Stimulated activated CD8-positive, alpha-beta memory T cell treated with anti-CD3 and anti-CD28 coated beads, Interleukin-15, amount 100 ng/mL, for 4 hours (primary cell): ENCODE data around the gene SLC25A26.
"Not testable (repeated sequence)": the region's sequence is repeated elsewhere in the genome, so short reads cannot be mapped to it uniquely, and the experiment has no call there.

Experiments
- DNase-seq, 2 donors: peaks; one replicate each; pipeline ENCODE4 v3.0.0-alpha.2; 2020; ENCODE audit warnings: low read depth in 2 of 2

SLC25A26 gene, protein sequence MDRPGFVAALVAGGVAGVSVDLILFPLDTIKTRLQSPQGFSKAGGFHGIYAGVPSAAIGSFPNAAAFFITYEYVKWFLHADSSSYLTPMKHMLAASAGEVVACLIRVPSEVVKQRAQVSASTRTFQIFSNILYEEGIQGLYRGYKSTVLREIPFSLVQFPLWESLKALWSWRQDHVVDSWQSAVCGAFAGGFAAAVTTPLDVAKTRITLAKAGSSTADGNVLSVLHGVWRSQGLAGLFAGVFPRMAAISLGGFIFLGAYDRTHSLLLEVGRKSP

DNA sequence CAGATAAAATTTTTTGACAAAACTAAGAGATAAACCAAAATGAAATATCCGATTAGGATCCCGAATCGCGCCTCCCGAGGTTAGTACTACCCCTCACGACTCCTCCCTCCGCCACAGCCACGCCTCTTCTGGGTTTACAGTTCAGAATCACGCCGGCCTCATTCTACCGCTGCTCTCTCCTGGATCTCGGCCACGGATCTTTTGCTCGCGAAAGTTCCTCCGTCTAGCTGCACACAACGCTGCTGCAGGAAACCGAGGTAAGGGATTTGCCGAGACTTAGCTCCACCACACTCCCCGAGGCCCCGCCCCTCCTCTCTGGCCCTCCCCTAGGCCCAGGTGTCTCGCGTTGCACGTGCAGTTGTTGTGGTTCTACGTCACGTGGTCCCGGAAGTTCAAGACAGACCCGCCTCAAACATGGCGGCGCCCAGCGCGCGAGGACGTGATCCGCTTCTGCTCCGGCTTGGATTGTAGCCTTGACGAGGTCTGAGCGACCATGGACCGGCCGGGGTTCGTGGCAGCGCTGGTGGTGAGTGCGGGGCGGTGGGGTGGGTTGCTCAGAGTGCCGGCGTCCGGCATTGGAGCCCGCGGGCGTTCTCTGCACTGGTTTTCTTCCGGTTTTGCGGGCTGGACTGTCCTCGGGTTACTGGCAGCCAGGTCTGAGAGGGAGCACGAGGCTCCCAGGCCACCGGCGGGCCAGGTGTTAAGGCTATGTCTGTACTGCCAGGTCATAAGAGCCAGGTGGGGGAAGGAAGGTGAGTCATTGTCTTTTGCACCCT is at the start of gene SLC25A26:
Gene SLC25A26 (plus strand): TSS at position 400 of the 776 bp plus-strand sequence. CDS start 94 bp downstream, at position 494.
- DNase-seq, result peak; percentile 89 to 96

DNA sequence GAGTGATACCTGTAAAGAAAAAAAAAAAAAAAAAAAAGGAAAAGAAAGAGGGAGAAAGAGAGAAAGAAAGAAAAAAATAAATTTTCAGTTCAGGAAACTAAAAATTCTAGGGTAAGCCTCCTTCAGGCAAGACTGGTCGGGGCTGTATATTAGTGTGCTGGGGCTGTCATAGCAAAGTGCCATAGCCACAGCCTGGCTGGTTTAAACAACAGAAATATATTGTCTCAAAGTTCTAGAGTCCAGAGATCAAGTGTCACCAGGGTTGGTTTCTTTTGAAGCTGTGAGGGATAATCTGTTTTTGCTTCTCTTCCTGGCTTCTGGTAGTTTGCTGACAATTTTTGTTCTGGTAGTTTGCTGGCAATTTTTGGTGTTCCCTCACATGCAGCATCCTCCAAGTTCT is 48.4 kb upstream of the SLC25A26 start:
- DNase-seq, result no peak

DNA sequence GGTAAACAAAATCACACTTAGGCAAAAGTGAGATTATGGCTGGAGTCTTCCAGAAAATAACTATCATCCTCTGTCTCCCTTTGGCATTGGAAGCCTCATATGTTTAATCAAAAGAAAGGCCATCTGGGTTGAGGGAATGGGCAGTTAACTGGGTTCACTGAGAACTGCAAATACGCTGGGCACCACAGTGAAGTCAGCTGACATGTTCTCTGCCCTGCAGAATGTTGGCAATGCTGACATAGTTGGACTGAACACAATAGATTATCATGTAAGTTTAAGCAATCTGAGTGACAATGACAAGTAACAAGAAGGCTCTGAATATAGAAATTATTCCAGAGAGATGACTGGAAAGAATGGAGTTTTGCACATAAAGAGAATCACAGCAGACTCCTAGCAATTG is 43.8 kb upstream of the SLC25A26 start:
- no peak for DNase-seq

DNA sequence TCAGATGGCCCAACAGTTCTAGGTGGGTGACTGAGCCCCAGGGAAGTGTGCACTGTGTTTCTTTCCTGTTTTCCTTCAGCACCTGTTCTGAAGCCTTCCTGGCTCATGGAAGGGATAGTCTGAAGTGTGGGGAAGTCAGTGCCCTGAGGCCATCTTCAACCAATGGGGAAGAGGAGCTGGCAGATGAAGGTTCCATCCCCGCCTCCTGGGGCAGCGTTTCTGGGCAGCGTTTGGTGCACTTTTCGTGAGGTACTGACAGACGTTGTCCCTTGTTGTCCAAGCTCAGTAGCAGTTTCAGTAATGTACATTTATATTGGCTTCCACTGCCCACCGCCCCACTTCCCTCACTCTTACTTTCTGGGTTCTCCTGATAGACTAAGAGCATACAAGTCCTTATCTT is 42.6 kb upstream of the SLC25A26 start:
- DNase-seq, result no peak

DNA sequence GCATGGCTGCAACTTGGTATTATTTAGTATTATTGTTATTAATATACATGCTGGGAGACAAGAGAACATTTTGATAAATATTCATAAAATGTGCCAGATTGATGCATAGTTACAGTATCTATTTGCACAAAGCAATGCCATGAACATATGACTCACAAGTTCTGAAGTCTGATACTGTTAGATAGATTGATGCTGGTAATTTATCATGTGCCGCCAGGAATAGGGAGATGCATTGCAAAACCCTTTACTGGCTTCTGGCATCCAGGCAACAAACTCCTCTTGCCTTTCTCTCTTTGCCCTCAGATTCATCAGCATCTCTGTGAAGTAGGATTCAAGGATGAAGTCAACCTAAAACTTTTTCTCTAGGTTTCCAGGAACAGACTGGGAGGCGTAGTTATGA is 41.0 kb upstream of the SLC25A26 start:
- no peak for DNase-seq

DNA sequence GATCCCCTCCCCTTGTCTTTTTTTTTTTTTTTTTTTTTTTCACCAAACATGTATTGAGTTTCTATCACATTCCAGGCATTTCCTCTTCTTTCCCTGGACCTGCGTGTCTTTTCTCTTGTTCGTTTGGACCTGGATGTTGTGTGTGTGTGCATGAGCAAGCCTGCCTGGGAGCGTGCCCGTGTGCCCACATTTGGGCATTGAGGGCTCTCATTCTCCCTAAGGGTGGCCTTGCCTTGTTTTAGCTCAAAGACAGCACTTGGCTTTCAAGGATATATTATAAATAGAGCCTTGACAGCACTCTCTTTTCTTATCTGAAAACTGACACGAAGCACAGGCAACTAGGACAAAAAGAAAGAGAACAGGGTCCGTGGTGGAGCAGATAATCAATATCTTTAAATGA is 39.0 kb upstream of the SLC25A26 start:
- DNase-seq, result no peak

DNA sequence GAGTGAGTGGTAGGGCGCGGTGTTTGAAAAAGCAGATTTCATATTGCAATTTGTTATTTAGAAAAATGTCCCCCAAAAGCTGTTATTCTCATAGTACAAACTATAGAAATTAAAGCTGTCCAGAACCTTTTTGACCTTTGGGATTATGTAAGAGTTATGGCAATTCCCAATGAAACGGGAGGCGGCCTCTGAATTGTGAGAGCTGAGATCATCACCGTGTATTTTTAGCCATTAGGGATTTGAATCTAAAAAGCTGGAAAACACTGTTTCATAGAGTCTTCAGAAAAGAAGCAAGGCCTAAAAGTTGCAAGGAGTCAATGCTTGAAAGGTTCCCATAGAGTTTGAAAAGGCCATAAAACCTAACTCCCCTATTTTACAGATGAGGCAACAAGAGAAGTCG is 38.6 kb upstream of the SLC25A26 start:
- no peak for DNase-seq

DNA sequence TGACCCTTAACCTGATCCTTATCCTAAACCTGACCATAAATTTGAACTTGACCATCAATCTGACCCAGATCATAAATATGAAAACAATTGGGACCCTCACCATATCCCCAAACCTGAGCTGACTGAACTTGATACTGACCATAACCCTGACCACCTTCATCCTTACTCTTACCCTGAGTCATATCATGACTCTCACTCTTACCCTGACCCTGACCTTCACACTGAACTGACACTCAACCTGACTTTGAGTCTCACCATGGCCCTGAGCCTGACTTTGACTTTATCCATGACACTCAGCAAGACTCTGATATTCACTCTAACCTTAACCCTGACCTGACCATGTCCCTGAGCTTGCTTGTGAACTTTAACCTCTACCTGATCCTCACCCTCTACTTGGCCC is 34.3 kb upstream of the SLC25A26 start:
- DNase-seq, result no peak

DNA sequence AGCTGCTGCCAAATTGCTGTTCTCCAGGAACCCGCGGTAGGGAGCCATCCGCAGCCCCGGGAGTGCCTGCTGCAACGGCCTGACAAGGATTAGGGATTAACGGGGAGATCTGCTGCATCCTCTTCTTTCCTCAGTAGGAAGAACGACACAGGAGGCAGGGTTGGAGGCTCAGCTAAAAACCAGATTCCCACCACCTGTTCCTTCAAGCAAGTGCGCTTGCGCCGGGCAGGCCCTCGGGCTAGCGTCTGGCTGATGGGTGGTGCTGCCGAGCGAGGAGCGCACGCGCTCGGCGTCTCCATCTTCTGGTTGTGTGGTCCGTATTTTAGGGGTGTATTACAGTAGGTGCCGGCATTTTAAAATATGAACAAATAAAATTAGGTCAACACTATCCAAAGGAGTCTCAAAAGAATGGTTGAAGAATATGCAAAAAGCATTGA is 25.4 kb upstream of the SLC25A26 start:
- DNase-seq, result no peak

DNA sequence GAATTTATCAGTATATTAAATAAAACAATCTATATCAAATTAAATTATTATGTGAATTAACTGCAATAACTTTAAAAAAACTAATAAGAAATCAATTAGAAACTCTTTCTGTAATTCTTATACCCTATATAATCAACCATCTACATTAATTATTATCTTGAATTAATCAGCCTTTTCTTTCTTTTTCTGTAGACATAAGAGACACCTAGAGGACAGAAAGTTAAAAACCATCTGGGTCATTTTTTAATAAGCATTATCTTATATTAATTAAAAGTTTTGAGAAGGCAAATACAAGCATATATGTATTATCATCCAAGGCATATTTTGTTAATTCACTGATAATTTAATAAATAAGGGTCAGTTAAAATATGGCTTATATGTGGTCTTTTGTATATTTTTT is 24.2 kb upstream of the SLC25A26 start:
- DNase-seq, result no peak

DNA sequence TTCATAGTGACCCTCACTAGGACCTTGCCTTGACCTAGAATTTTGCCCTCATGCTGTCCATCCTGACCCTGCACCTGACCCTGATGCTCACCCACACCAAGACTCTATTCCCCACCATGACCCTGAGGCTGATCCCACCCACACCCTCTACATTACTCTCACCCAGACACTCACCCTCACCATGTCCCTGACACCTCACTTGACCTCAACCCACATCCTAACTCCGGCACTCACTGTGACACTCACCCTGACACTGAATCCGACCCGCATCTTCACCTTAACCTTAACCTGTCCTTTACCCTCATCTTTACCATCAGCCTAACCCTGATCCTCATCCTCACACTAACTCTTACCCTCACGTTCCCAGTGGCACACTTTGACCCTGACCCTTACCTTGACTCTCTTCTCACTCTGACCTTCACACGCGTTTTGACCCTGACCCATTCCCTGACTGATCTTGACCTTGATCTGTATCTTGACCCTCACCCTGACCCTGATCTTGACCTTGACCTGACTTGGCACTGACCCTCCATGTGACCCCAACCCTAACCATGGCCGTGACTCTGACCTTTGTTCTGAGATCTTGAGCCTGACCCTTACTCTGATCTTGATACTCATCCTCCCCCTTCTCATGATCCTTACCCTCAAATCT is 22.2 kb upstream of the SLC25A26 start:
- DNase-seq, result no peak

DNA sequence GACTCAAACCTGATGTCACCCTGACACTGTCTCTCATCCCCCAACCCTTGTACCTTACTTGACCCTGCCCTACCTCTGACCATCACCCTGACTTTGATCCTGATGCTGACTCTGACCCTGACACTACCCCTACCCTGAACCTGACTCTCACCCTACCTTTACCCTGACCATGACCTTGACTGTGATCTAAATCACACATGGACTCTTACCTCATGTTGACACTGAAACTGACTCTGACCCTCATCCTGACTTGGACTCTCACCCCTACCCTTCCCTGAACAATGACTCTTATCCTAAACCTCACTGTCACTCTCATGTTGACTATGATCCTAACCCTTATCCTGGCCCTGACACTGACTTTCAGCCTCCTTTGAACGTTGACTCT is 21.7 kb upstream of the SLC25A26 start:
- DNase-seq, result no peak

DNA sequence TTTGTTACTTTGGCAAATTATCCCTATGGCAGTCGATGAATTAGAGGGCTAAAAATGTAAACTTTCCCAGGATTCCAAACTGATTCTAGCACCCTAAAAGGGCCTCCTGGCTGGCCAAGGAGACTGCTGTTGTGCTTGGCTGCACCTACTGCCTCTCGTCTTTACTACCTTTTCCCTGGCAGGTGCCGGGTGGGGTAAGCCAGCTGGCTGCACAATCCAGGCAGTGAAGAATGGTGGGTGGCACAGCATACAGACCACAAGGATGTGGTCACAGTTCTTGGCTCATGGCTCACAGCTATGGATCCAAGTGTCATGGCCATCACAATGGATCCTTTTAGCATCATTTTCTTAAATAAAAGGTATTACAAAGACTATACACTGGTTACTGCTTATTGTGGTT is 20.7 kb upstream of the SLC25A26 start:
- no peak for DNase-seq

DNA sequence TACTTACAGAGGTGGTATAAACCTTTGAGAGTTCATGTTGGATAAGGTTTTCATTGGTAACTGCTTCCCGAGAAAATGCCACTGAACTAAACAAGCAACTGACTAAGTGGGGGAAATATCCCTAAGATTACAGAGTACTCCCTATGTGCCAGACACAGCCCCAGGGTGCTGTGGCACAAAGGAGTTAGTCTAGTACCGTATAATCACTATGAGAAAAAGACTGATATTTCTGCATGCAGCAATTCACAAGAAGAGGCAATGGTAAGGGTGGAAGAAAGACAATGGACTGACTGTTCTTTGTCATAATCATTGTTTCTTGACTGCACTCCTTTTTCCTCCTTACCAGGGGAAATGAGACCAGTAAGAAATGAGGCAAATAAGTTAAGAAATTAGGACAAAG is 20.0 kb upstream of the SLC25A26 start:
- DNase-seq, result no peak

DNA sequence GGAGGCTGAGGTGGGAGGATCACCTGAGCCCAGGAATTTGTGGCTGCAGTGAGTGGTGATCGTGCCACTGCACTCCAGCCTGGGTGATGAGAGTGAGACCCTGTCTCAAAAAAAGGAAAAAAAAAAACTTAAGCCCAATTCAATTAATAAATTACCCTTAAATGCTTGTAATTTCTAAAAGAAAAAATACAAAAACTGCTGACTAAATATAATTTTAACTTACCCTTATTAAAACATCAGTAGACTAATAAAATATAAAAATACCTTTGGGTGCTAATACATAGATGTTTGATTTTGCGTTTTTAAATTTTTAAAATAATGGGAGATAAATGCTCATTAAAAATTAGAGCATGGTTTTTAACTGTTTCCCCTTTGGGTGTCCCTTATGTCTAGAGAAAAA is 17.5 kb upstream of the SLC25A26 start:
- no peak for DNase-seq

DNA sequence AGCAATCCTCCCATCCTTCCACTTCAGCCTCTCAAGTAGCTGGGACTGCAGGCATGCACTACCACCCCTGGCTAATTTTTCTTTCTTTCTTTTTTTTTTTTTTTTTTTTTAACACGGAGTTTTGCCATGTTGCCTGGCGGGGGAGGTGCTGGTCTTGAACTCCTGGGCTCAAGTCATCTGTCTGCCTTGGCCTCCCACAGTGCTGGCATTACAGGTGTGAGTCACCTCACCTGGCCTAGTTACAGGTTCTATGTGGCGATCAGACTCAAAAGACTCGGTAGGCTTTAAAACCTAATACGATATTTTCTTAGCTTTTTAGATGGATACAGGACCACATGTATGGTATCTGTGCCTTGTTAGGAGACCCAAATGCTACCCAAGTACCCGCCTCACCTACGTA is 14.0 kb upstream of the SLC25A26 start:
- DNase-seq, result no peak

DNA sequence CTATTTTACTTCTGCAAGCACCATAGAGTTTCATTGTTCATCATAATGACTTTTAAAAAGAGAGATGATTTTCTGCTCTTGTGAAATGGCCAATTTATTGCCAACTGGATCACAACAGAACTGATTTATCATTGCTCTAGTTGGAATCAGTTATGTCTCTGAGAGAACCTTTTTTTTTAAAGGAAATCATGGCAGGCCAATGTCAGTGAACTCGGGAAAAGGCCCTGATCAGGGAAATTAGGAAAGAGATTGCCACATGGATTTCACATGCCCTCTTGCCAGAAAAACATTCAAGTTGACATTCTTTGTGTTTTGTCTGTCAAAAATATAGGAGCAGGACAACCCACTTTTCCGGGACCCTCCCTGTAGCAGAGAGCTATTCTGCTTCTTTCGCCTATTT is 12.6 kb upstream of the SLC25A26 start:
- DNase-seq, result no peak

DNA sequence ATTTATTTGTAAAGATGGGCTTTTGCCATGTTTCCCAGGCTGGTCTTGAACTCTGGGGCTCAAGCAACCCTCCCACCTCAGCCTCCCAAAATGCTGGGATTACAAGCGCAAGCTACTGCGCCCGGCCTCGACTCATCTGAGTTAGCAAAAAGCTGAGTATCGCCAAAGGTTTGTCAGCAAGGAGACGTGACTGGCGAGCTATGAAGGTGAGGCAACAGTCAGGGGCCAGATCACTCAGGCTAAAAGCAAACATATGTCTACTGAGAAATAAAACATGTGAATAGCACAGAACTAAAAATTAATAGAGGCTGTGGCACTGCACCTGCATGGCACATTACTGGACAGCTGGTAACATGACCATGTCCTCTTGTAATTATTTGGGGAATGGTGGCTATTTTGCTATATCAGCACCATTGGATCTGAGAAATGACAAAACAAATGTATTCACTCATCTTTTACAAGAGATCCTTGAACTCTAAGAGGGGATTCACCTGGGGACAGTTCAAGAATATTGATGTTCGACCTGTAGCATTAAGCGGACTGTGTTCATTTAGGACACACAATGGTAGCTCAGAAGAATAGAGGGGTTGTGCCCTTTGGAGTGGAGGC is 10.0 kb upstream of the SLC25A26 start:
- no peak for DNase-seq

DNA sequence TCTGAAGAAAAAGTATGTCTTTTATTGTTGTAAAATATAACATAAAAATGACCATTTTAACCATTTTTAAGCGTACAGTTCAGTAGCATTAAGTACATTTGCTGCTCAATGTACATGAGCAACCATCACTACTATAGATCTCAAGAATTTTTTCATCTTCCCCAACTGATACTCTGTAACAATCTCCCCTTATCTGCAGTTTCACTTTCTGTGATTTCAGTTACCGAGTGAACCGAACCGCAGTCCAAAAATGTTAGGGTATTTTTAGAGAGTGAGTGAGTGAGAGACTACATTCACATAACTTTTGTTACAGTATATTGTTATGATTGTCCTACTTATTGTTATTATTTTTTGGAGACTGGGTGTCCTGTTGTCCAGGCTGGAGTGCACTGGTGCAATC is 9.0 kb upstream of the SLC25A26 start:
- DNase-seq, result no peak

DNA sequence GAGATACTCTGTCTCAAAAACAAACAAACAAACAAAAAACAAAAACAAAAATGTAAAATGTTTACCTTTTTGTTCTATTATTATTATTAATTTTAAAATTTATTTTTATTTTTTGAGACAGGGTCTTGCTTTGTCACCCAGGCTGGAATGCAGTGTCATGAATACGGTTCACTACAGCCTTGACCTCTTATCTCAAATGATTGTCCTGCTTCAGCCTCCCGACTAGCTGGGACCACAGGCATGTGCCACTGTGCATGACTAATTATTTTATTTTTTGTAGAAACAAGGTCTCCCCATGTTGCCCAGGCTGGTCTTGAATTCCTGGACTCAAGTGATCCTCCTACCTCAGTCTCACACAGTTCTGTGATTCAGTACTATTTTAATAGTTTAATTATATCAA is 5.7 kb upstream of the SLC25A26 start:
- no peak for DNase-seq

DNA sequence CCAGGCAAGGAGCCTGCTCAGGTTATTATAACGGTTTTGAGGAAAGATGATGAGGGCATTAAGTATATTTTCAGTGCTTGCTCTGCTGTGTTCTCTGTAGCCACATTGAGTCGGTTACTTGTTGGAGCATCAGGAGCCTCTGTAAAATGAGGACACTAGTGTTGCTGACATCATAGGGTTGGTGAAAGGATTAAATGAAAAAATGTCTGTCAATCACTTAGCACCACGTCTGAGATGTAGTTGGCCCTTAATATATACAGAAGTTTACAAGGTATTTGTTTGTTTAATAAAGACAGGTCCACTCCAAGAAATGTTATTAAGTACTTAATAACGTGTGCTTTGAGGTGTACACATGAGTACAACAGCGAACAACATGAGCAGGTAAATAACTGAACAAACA is 735 bp upstream of the SLC25A26 start:
- no peak for DNase-seq

DNA sequence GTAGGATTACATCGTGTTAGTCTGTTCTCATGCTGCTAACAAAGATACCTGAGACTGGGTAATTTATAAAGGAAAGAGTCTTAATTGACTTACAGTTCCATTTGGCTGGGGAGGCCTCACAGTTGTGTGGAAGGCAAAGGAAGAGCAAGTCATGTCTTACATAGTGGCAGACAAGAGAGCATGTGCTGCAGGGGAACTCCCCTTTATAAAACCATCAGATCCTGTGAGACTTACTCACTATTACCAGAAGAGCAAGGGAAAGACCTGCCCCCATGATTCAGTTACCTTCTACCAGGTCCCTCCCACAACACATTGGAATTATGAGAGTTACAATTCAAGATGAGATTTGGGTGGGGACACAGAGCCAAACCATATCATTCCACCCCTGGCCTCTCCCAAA is 3.4 kb downstream of the SLC25A26 start:
- DNase-seq, result no peak

DNA sequence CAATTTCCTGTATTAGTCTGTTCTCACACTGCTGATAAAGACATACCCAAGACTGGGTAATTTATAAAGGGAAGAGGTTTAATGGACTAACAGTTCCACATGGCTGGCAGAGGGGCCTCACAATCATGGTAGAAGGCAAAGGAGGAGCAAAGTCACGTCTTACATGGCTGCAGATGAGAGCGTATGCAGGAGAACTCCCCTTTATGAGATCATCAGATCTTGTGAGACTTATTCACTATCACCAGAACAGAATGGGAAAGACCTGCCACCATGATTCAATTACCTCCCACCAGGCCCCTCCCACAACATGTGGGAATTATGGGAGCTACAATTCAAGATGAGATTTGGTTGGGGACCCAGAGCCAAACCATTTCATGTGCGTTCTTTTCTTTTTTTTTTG is 5.3 kb downstream of the SLC25A26 start:
- not testable (repeated sequence) for DNase-seq
